ENCODE results near the gene SHISA5. TPM values are rescaled to one million over a fixed set of nuclear protein-coding genes. Genes with fewer than 3 reads are reported as not detected.
A peak's percentile ranks its signal among the peaks of the same experiment; 100 is the strongest.
"Not testable (repeated sequence)": the region's sequence is repeated elsewhere in the genome, so short reads cannot be mapped to it uniquely, and the experiment has no call there.

Gene SHISA5
- total RNA-seq (2014; rRNA removed; shearing (Covaris generic)): 124 and 139 TPM in 2 replicates
- polyA plus RNA-seq (2014; cell fraction: nucleus; rRNA removed): 103 and 132 TPM in 2 replicates

DNA sequence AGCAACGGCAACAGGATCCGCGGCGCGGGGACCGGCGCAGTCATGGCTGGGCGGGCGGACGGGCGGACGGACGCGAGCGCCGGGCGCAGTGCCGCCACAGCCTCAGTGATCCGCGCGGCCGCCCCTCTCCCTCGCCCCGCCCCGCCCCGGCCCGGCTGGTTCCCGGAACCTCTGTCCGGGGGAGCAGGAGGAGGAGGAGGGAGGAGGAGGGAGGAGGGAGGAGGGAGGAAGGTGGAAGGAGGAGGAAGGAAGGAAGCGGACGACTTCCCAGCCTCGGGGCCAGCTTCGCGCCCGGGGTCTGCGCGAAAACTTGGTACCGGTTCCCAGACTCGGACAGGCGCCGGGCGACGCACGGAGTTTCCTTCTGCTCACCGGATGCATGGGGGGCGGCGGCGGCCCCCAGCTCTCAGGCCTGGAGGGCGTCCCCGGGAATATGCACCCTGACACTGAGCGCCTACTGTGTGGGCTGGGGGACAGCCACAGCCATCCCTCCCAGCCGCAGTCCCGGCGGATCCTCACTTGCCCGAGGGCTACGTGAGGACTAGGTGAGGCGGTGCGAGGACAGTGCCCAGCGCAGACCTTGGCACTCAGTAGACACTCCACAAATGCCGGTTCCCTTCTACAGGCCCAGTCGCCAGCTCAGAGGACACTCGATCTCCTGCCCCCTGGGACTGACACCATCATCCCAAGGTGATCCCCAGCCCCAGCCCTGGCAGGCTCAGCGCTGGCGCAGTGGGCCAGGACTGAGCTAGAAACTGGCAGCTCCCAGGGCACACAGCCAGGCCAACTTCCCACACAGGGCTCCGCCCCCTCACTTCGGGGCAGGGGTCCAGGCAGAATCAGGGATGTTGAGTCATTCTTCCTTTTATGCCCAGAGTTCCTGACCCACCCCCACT lies at the start of gene SHISA5:
Gene SHISA5, minus strand, starts transcription at position 124 of the 896 bp plus-strand sequence. Its CDS starts 80 bp downstream, at position 44.
- DNase-seq (ENCODE audit: extremely low read depth, low read depth): peak; percentile 28

DNA sequence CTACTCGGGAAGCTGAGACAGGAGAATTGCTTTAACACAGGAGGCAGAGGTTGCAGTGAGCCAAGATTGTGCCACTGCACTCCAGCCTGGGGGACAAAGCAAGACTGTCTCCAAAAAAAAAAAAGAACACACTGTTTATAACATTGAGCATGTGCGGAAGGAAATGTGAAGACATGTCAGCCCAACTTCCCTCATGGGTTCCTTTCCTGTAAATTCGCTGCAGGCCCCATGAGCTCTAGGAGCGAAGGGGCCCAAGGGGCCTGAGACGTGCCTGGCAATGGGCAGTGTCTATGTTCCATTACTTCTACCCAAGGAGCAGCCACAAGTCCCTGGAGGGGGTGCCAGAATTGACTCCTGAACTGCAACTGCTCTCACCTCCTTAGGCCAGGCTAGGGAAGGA lies 49.4 kb upstream of the SHISA5 start:
- no peak for DNase-seq (ENCODE audit: extremely low read depth, low read depth)

DNA sequence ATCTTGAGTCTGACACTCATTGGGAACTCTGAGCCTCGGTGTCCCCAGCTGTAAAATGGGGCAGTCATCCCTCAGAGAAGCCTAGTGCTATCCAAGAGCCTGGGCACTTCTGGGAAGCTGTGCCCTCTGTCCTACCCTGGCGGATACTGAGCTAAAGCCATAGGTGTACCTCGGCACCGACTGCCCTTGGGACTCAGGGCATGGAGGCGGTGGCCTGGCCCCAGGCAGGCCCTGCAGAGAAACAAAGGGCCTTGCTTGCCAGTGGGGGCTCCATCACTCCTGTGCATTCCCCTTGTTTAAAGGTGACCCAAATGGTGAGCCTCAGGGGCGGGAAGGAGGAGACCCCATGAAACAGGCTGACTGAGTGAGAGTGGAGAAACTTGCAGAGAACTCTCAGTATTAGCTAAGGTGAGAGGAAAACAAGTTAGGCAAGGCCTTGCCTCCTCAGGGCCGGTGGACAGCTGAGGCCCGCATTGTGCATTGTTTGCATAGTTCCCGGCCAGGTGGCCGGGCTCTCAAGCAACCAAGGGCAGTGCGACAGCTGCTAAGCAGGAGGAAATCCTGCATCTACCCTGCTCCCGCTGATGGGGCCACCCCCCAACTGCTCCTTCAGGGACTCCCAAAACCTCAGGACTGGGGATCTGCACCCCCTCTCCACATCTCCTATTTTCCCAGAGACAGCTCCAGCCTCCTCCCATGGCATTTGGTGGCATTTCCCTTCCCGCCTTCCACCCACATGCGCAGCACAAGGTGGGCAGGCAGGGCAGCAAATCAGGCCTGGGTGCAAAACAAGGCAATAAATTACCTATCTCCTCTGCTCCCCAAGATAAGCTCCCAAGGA lies 48.4 kb upstream of the SHISA5 start:
- DNase-seq (ENCODE audit: extremely low read depth, low read depth): no peak

- not testable (repeated sequence) for DNase-seq (ENCODE audit: extremely low read depth, low read depth)
Observed at GRCh38 chr3:48551651-48552050, 47.7 kb upstream of the SHISA5 start.

GRCh38 chr3:48548729-48549705 lies 45.0 kb upstream of the SHISA5 start:
- peak; percentile 66 for DNase-seq (ENCODE audit: extremely low read depth, low read depth)

DNA sequence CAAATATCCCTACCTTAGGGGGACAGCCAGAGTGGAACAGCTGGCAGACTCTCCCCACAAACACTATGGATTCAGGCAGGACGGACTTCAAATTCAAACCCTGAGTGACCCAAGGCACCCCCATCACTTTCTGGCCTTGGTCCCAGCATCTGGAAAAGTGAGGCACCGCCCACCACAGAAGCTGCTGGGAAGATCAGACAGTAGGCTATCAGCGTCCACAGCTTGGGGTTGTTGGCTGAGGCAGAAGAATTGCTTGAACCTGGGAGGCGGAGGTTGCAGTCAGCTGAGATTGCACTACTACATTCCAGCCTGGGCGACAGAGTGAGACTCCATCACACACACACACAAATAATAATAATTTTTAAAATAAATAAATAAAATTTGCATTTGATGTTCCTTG lies 44.2 kb upstream of the SHISA5 start:
- DNase-seq (ENCODE audit: extremely low read depth, low read depth): no peak

- no peak for DNase-seq (ENCODE audit: extremely low read depth, low read depth)
Observed at GRCh38 chr3:48546203-48546829, 42.3 kb upstream of the SHISA5 start.

DNA sequence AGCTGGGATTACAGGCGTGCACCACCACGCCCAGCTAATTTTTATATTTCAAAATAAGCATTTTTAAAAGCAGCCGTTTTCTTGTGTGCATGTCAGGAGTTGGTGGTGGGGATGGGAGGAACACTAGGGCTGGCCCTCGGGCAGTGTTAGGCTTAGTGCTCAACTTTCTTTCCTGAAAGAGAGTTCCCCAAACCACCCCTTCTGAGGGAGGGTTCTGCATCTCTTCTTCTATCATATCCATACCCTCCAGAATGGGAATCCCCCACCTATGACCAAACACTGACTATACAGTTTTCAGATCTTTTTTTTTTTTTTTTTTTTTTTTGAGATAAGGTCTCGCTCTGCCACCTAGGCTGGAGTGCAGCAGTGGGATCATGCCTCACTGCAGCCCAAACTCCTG lies 40.2 kb upstream of the SHISA5 start:
- DNase-seq (ENCODE audit: extremely low read depth, low read depth): no peak

DNA sequence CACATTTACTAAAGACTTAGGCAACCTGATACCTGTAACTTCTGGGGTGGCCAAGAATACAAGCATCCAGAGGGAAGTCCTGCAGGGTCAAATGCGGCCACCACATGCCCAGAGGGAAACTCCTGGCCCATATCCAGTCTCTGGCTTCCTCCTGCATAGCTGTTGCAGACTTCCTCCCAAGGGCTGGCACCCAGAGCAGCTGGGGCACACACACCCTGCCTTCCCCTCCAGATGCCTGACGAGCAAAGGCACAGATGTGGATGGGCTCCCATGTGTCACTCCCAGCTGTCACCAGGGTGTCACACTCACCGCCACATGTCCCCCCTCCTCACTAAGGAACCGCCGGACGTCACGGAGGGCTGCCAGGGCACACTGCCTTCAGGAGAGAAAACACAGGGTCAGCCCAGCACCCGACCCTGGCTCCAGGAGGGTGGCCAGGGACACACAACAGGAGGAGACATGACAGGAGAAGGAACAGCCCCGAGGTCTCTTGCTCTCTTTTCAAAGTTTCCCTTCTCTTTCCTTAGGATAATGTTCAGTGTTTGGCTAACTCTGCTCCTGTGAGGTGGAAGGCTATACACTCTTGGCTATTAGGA lies 39.4 kb upstream of the SHISA5 start:
- DNase-seq (ENCODE audit: extremely low read depth, low read depth): no peak

- DNase-seq (ENCODE audit: extremely low read depth, low read depth): no peak
Observed at GRCh38 chr3:48538451-48538850, 34.5 kb upstream of the SHISA5 start.

GRCh38 chr3:48536785-48537184 lies 32.8 kb upstream of the SHISA5 start:
- no peak for DNase-seq (ENCODE audit: extremely low read depth, low read depth)

DNA sequence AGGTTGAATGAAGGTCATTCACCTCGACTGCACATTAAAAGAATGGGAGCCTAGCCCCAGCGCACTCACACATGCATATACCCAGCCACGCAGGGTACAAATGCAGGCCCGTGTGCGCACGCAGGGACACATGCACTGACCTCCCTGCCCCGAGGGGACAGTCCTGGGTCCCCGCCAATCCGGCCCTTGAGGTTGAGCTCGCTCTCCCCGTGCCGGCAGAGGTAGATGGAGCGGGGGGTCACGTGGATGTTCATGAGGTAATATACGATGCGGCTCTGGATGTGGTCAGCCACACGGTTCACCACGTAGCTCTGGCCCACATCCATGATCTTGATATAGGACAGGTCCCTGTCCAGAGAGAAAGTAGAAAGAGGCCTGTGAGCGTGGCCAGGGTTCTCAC lies 32.1 kb upstream of the SHISA5 start:
- DNase-seq (ENCODE audit: extremely low read depth, low read depth): no peak

DNA sequence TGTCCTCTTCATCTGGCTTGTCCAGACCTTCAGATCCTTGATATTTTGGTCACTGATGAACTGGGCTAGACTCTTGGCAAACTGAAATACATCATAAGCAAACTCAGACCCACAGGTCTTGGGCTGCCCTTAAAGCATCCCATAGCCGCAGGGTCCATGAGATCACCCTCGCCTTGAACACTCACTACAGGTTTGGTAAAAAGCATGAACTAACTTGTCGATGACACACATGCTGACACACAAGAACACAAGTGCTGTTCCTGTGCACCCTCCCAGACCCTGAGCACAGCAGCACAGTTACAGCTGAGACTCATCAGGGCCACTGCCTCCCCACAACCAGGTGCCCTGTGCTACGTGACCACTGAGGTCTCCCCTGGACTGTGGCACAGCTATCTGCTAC lies 31.6 kb upstream of the SHISA5 start:
- DNase-seq (ENCODE audit: extremely low read depth, low read depth): no peak

DNA sequence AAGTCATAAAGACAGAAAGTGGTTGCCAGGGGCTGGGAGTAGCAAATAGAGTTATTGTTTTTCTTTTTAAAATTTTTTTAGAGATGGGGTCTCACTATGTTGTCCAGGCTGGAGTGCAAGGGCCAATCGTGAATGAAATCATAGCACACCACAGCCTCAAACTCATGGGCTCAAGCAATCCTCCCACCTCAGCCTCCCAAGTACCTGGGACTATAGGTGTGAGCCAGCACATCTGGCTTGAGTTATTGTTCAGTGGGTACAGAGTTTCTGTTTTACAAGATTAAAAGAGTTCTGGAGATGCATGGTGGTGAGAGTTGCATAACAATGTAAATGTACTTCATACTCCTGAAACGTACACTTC lies 29.0 kb upstream of the SHISA5 start:
- DNase-seq (ENCODE audit: extremely low read depth, low read depth): no peak

DNA sequence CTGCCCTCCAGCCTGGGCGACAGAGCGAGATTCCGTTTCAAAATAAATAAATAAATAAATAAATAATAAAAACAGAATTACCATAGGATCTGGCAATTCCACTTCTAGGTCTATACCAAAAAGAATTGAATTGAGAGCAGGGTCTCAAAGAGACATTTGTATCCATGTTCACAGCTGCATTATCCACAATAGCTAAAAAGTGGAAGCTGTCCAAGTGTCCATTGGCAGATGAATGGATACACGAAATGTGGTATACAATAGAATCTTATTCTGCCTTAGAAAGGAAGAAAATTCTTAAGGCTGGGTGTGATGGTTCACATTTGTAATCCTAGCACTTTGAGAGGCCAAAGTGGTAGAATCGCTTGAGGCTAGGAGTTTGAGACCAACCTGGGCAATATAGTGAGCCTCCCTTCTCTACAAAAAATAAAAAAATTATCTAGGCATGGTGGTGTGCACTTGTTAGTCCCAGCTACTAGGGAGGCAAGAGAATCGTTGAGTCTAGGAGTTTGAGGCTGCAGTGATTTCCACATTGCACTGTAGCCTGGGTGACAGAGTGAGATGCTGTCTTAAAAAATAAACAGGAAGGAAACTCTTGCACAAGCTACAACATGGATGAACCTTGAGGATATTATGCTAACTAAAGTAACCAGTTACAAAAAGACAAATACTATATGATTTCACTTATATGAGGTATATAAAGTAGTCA lies 28.4 kb upstream of the SHISA5 start:
- DNase-seq (ENCODE audit: extremely low read depth, low read depth): no peak

DNA sequence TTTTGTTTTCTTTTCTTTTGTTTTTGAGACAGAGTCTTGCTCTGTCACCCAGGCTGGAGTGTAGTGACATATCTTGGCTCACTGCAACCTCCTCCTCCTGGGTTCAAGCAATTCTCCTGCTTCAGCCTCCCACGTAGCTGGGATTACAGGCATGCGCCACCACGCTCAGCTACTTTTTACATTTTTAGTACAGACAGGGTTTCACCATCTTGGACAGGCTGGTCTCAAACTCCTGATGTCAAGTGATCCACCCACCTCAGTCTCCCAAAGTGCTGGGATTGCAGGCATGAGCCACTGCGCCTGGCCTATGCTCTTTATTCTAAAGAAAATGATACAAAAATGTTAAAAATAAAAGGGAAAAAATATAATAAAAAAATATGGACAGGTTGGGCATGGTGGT lies 26.7 kb upstream of the SHISA5 start:
- not testable (repeated sequence) for DNase-seq (ENCODE audit: extremely low read depth, low read depth)

- no peak for DNase-seq (ENCODE audit: extremely low read depth, low read depth)
Observed at GRCh38 chr3:48528754-48529153, 24.8 kb upstream of the SHISA5 start.

GRCh38 chr3:48528048-48528447 lies 24.1 kb upstream of the SHISA5 start:
- no peak for DNase-seq (ENCODE audit: extremely low read depth, low read depth)

DNA sequence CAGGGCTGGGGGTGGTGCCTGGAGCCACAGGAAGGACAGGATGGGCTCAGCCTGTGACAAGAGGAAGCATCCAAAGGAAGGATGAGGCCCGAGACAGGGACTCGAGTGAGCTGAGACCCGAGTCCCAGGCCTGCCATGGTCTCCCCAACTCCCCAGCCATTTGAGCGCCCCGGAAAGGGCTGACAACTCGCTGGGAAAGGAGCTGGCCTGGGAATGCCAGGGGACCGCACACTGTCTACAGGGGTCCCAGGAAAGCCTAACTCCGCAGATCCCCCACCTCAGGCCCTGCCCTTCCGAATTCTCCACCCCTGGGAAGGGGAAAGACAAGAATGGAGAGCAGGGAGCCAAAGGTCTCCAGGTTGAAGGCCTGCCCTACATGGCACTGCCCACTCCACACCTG lies 21.0 kb upstream of the SHISA5 start:
- no peak for DNase-seq (ENCODE audit: extremely low read depth, low read depth)

Data from NCI-H460 (cell line).